ENCODE data around the gene PKP4. TPM values are rescaled to one million over a fixed set of nuclear protein-coding genes. Genes with fewer than 3 reads are reported as not detected.

The PKP4 gene
- total RNA-seq, 2 donors from 2014 or later: 90.5 to 102 TPM

DNA sequence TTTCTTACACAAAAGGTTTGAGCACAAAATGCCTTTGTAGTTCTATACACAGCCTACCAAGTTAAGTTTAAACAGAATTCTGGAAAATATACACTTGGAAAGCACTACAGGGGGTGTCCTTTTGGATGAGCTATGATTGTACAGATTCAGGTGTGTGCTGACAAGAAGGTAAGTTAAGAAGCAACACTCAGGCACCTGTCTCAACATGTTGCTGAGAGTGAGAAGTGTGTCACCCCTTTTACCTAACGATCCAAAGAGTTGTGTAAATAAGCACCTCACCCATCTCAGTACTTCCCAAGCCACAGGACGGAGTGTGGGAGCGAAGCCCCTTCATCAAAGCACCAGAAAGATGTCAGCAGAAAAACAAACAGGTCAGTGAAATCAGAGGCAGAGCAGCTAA lies 228.9 kb downstream of the PKP4 start:
- H3K4me3 Mint-ChIP-seq: no peak overlapping the region
- H3K27ac Mint-ChIP-seq: no peak overlapping the region
- Histone ChIP-seq H3K27ac (ENCODE audit: low read depth, low read length) (no peak overlapping the region), H3K9me3 (ENCODE audit: control insufficient read depth, low read length) (no peaks in the 10 kb centered on the region), H3K27me3 (ENCODE audit: control insufficient read depth, insufficient read depth, low read length, poor library complexity, severe bottlenecking) (no peaks in the 10 kb centered on the region), H3K4me3 (ENCODE audit: low read length) (no peak overlapping the region), H3K36me3 (ENCODE audit: control insufficient read depth, insufficient read depth, low read length) (peaks cover 2% of the 10 kb centered on the region), H3K4me1 (ENCODE audit: control insufficient read depth, insufficient read depth, low read length) (no peaks in the 10 kb centered on the region), H3K9ac (ENCODE audit: extremely low read depth, low read length, poor library complexity, severe bottlenecking) (no peak overlapping the region)
- 0 to 62% methylated on average over 1 to 3 of the region's 3 CpGs for WGBS, 2 experiments (ENCODE audit: insufficient coverage in 1 of 2, insufficient read length in 1 of 2)
- peaks cover 6% of the 10 kb centered on the region for H3K36me3 Mint-ChIP-seq (ENCODE audit: low read depth)
- peaks cover 2% of the 10 kb centered on the region for H3K4me1 Mint-ChIP-seq
- DNase-seq: no peak
- peaks cover under 1% of the 10 kb centered on the region for H3K27me3 Mint-ChIP-seq (ENCODE audit: insufficient read depth)
- H3K9me3 Mint-ChIP-seq: no peaks in the 10 kb centered on the region
- TF ChIP-seq, protein P1, sequence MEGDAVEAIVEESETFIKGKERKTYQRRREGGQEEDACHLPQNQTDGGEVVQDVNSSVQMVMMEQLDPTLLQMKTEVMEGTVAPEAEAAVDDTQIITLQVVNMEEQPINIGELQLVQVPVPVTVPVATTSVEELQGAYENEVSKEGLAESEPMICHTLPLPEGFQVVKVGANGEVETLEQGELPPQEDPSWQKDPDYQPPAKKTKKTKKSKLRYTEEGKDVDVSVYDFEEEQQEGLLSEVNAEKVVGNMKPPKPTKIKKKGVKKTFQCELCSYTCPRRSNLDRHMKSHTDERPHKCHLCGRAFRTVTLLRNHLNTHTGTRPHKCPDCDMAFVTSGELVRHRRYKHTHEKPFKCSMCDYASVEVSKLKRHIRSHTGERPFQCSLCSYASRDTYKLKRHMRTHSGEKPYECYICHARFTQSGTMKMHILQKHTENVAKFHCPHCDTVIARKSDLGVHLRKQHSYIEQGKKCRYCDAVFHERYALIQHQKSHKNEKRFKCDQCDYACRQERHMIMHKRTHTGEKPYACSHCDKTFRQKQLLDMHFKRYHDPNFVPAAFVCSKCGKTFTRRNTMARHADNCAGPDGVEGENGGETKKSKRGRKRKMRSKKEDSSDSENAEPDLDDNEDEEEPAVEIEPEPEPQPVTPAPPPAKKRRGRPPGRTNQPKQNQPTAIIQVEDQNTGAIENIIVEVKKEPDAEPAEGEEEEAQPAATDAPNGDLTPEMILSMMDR (conservative IDR thresholded peaks at IDR 0.05): no peak

DNA sequence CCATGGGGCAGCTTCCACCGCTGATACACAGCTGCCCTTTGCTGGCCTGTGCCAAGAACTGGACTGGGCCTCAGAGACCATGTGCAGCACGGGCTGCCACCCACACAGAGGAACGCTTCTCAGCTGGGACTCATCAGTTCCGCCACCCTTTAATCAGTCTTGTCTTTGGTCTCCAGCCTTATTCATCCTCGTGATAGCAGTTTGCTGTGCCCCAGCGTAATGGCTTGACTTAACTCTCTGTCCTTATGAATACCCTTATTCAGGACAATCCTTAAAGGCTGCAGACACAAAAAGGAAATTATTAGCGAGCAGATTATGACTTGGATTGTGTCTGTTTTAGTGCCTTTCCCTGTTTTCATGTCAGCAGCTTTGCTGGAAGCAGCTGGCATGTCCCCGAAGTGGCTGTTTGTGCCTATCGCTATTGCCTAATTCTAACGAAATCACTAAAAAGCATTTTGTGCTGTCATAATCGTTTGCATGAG lies 229.5 kb downstream of the PKP4 start:
- Histone ChIP-seq H3K9me3 (ENCODE audit: control insufficient read depth, low read length) (no peaks in the 10 kb centered on the region), H3K4me3 (ENCODE audit: low read length) (no peak overlapping the region), H3K36me3 (ENCODE audit: control insufficient read depth, insufficient read depth, low read length) (no peaks in the 10 kb centered on the region), H3K4me1 (ENCODE audit: control insufficient read depth, insufficient read depth, low read length) (no peaks in the 10 kb centered on the region), H3K27ac (ENCODE audit: low read depth, low read length) (no peak overlapping the region), H3K9ac (ENCODE audit: extremely low read depth, low read length, poor library complexity, severe bottlenecking) (no peak overlapping the region), H3K27me3 (ENCODE audit: control insufficient read depth, insufficient read depth, low read length, poor library complexity, severe bottlenecking) (no peaks in the 10 kb centered on the region)
- no peak overlapping the region for H3K27ac Mint-ChIP-seq
- H3K9me3 Mint-ChIP-seq: no peaks in the 10 kb centered on the region
- WGBS, 2 experiments (ENCODE audit: insufficient coverage in 1 of 2, insufficient read length in 1 of 2): 80 to 85% methylated on average over 8 to 11 of the region's 11 CpGs
- no peaks in the 10 kb centered on the region for H3K36me3 Mint-ChIP-seq (ENCODE audit: low read depth)
- H3K4me1 Mint-ChIP-seq: peaks cover 2% of the 10 kb centered on the region
- H3K4me3 Mint-ChIP-seq: no peak overlapping the region
- TF ChIP-seq, protein P1 (conservative IDR thresholded peaks at IDR 0.05): no peak
- DNase-seq: no peak
- H3K27me3 Mint-ChIP-seq (ENCODE audit: insufficient read depth): peaks cover 1% of the 10 kb centered on the region

DNA sequence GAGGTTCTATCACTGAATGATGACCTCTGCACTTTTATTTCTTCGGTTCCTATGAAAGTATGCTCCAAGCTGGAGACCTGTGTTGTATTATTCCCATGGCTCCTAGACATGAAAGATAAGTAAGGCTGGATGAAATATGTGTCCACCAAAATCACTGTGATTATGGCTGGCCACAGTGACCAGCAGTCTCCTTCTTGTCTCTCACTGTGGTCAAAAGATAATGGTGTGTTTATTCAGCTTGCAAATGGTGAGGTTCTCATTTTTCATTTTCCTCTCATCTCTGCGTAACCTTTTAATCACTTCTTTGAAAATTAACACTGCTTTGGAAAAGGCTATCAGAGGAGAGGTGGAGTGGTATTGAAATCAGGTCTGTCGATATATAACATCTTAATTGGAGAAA lies 230.6 kb downstream of the PKP4 start:
- Mint-ChIP-seq H3K27me3 (ENCODE audit: insufficient read depth) (peaks cover 1% of the 10 kb centered on the region), H3K27ac (no peak overlapping the region), H3K36me3 (ENCODE audit: low read depth) (no peaks in the 10 kb centered on the region), H3K9me3 (no peaks in the 10 kb centered on the region), H3K4me3 (no peak overlapping the region), H3K4me1 (peaks cover 2% of the 10 kb centered on the region)
- Histone ChIP-seq H3K36me3 (ENCODE audit: control insufficient read depth, insufficient read depth, low read length) (no peaks in the 10 kb centered on the region), H3K4me3 (ENCODE audit: low read length) (no peak overlapping the region), H3K9ac (ENCODE audit: extremely low read depth, low read length, poor library complexity, severe bottlenecking) (no peak overlapping the region), H3K4me1 (ENCODE audit: control insufficient read depth, insufficient read depth, low read length) (no peaks in the 10 kb centered on the region), H3K9me3 (ENCODE audit: control insufficient read depth, low read length) (no peaks in the 10 kb centered on the region), H3K27me3 (ENCODE audit: control insufficient read depth, insufficient read depth, low read length, poor library complexity, severe bottlenecking) (no peaks in the 10 kb centered on the region), H3K27ac (ENCODE audit: low read depth, low read length) (no peak overlapping the region)
- WGBS, 2 experiments (ENCODE audit: insufficient coverage in 1 of 2, insufficient read length in 1 of 2): 86 to 92% methylated on average over 2 to 3 of the region's 3 CpGs
- TF ChIP-seq, protein P1 (conservative IDR thresholded peaks at IDR 0.05): no peak
- no peak for DNase-seq

All from endodermal cell (in vitro differentiated cells).